Activated CD4-positive, alpha-beta T cell treated with anti-CD3 and anti-CD28 coated beads, Interleukin-2, amount 50 U/mL, for 16 hours (primary cell): ENCODE measurements around the gene NAA60.

ENCODE experiments used
- DNase-seq: peaks from one replicate; pipeline ENCODE4 v3.0.0-alpha.2; 2020

The NAA60 gene

DNA sequence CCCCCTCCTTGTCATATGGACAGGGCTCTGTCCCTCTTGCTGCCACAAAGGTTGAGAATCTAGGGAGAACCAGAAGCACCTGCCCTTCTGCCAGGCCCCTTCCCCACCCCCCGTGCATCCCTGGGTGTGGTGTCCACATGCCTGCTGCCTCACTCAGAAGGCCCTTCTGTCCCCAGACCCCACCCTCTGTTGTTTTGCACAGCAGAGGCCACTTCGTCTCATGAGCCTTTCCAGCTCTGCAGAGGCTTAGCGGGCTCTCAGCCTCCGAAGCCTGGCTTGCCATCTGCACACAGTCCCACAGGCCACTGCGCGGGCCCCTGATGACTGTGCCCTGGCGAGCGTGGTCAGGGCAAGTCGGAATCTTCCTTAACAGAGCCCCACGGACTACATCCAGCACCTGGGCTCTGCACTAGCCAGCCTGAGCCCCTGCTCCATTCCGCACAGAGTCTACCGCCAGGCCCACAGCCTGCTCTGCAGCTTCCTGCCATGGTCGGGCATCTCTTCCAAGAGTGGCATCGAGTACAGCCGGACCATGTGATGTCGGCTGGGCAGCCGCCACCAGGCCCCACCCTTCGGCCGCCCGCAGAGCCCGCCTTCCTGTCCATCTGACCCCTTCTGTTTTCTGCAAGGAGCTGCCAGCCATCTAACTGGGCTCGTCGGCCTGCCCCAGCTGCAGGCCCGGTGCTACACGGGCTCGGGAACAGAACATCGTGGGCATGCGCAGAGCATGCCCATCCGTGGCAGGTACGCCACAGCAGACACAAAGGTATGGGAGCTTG is 41.0 kb downstream of the NAA60 start:
- no peak for DNase-seq

DNA sequence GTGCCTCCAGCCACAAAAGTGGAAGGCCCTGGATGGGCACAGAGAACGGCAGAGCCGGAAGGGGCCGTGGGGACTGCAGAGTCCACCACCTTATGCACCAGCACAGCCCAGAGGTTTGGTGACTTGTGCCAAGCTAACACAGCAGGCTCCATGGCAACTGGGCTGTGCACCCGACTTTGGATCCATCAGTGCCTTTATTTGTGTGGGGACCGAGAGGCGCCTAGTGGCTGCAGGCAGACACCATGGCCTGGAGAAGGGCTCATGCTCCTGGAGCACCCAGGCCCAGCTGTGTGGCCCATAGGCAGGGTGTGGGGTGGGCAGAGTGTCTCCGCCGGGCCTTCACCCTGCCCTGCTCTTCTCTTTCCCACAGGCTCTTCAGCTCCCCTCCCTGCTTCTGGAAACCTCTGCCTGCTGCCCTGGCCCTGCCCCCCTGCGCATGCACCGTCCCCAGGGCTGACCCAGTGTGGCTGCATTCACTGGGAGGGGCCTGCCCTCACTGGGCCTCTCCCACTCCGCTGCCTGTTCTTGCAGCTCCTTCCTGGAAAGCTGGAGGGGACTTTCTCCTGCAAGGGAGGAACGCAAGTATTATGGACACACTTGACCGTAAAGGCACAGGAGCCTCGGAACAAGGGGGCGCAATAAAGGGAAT is 41.7 kb downstream of the NAA60 start:
- DNase-seq = no peak

DNA sequence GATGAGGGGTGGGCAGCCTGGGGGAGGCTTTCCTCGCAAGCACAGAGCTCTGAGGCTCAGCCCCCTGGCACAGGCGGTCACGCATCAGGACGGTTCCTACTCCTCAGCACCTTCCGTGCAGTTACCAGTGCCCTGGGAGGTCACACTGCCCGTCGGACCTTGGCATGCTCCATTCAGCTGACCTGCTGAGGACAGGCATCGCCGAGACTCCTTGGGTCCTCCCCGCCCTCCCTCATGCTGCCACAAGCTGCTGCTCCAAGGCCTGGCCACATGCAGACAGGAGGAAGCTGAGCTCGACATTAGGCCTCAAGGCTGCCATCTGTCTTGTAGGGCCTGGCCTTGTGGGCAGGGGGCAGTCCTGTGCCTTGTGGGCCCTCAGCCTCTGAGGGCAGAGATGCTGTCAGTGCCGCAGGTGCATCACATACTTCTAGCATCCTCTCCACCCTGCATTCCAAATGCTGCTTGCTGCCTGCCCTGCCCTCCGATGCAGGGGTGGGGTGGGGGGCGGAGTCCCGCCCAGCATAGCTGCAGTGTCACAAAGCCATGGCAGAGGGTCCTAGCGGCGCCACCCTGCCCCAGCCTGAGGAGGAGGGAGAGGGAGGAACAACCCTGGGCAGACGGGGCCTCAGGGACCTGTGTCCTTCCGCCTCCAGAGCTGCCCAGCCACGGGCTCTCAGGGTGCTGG is 42.5 kb downstream of the NAA60 start:
- DNase-seq = no peak

DNA sequence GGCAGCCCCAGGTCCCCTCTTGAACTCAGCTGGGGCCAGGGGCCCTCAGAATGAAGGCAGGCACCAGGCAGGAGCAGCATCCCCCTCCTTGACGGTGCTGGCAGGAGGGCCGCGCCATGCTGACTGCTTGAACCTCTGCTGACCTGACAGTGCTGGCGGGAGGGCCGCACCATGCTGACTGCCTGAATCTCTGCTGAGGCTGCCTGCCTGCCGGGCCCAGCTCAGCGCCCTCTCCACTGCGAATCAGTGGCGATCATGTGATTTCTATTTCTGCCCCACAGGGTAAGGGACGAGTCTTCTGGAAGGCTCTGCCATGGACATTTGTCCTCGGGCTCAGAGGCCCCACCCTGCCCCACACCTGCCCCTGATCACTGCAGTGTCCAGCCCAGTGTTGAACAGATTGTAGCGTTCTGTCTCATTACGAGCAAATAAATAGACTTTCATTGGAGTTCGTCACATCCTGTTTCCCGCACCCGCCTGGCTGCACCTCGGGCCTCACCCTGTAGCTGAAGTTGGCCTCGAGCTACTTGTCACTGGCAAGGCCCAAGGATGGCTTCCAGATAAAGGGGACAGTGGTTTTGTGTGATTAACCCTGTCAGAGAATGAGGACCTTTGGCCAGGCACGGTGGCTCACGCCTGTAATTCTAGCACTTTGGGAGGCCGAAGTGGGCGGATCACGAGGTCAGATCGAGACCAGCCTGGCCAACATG is 43.2 kb downstream of the NAA60 start:
- DNase-seq = no peak

DNA sequence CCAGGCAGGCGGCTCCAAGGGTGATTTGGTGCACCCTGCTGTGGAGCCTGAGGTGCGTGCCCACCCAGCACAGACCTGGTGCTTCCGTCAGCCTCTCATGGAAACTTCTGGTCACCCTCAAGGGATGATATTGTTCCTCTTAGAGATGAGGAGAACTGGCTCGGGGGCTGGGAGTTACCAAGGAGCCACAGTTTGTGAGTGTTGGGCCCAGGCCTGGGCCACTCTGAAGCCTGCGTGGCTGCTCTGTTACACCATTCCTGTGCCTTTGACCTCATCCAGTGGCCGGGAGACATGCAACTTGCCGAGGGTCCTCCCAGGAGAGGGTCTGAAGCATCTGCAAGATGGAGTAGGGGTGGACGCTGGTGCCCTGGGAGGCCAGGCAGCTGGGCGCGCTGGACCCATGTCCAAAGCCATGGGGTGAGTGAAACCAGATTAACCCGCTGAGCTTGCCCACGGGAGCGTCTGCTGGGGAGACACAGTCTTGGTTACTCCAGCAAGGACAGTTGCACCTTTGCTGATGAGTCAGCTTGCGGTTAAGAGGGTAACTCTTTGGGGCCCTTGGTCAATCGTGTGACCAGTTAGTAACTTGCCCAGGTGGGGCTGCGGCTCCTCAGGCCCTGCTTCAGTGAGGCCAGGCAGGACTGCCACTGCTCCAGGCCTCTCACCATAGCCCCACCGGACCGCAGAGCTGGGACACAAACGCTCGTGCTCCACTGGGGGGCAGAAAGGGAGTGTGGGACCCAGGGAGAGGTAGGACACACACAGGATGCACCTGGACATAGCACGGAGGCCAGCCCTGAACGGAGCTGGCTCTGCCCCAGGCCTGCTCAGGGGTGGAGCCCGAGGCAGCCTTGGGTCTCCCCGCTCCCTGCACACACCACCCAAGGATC is 44.3 kb downstream of the NAA60 start:
- DNase-seq = no peak

DNA sequence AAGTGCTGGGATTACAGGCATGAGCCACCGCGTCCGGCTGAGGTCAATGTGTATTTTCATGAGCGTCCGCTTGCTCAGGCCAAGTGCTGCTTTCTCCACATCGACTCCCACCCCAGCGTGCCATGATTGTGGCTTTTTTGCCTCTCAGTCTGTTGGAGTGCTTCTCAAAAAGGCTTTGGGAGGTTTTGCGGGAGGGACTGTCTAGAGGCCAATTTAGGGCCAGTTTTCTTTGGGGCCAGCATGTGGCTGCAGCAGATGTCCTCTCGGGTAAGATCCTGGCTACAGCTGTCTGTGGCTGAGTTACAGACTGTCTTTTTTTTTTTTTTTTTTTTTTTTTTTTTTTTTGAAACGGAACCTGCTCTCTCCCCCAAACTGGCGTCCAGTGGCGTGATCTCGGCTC is 45.3 kb downstream of the NAA60 start:
- no peak for DNase-seq

DNA sequence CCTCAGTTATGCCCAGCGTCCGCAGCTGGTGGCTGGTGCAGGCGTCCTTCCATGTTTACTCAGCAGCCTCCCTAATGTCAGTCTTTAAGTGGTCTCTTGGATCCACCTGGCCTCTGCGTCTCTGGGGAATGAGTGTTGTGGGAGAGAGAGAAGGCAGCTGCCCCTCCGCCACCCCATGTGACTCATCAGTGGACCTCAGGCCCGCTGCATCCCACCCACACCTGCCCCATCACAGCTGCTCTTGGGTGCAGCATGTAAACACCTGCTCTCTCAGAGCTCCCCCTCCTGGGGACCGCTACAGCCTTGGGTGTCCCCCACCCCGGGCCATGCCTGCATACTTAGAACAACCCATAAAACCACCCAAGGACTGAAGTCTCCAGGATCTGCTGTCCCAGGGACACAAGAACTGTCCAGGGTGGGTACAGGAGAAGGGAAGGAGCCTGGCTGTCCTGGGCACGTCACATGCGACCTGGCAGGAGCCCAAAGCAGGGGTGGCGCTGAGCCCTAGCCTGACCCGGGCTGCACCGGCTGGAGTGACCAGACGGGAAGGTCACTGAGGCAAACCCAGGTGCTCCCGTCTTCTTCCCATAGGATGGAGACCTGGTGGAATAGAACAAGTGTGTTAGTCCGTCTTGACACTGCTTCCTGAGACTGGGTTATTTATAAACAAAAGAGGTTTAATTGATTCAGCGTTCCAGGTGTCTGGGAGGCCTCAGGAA is 47.6 kb downstream of the NAA60 start:
- DNase-seq = no peak

DNA sequence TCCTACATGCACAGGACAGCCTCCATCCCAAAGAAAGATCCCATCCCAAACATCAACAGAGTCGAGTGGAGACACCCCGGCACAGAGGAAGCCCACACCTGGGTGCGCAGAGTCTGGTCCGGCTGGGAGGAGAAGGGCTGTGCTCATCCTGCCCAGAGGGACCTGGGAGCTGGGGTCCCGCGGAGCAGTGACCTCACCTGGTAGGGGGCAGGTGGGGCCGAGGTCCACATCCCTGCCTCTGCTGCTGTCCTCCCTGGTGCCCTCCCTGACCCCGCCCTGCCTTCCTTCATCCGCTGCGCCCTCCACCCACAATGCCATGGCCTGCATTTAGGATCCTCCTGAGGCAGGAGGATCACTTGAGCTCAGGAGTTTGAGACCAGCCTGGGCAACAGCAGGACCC is 48.9 kb downstream of the NAA60 start:
- DNase-seq = no peak

DNA sequence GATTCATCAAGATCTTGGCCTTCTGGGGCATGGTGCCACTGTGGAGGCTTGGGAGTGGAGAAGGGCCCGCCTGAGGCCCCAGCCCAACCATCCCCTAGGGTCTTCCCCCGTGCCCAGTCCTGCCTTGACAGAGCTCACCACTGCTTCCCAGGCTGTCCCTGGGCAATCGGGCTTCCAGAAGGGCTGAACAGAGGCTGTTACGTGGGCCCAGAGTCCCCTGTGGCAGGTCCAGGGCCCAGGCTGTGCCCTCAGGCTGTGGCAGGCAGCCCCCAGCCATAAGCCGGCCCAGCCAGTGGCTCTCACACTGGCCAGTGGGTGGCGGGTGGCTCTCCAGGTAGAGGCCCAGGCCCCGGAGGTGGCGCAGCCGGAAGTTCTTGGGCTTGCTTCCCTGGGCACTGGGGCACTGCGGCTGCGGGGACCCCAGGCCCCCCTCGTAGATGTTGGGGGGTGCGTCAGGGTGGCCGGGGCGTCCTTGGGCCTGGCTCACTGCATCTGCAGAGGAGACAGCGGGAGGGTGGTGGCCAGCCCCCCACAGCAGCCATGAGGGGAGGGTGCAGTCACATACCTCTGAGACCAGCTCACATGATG is 51.0 kb downstream of the NAA60 start:
- DNase-seq = no peak

DNA sequence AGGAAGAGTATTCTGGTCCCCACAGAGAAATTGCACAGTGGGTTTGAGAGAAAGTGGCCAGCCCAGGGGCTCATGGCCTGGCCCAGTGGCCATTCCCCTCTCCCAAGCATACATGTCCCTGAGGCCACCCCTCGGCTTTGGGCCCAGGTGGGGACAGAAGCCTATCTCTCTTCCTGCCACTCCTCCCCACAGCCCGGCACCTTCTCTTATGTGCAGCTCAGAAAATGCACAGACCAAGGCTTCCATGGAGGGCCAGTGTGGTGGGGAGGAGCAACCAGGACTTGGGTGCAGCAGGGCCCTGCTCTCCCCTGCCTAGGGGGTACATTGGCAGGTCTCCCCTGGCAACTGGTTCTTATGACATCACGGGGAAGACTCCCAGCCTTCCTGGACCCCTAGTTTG is 51.7 kb downstream of the NAA60 start, which contains the start of gene C16orf90:
TSS of gene C16orf90 (minus strand) at position 314 of the 400 bp plus-strand sequence. CDS start at position 246, 68 bp downstream.
- DNase-seq = no peak

DNA sequence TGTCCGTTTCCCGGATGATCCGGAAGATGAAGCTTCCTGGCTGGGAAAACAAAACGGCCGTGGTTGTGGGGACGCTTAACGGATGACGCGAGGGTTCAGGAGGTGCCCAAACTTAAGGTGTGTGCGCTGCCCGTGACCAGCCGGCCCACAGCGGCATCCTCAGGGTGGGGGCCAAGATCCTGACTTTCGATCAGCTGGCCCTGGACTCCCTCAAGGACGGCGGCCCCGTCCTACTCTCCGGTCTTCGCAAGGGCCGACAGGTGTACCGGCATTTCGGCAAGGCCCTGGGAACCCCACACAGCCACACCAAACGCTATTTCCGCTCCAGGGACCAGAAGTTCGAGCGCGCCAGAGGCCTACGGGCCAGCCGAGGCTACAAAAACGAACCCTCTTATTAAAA is 52.9 kb downstream of the NAA60 start:
- DNase-seq = no peak

DNA sequence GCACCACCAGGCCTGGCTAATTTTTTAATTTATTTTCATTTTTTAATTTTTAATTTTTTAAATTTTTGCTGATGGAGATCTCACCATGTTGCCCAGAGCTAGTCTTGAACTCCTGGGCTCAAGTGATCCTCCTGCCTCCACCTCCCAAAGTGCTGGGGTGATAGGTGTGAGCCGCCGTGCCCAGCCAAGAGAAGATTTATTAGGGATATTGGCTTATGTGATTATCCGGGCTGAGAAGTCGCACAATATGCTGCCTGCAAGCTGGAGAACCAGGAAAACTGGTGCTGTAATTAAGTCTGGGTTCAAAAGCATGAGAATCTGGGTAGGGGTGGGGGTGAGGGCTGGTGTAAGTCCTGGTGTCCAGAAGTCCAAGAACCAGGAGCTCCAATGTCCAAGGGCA is 54.3 kb downstream of the NAA60 start:
- DNase-seq = no peak

DNA sequence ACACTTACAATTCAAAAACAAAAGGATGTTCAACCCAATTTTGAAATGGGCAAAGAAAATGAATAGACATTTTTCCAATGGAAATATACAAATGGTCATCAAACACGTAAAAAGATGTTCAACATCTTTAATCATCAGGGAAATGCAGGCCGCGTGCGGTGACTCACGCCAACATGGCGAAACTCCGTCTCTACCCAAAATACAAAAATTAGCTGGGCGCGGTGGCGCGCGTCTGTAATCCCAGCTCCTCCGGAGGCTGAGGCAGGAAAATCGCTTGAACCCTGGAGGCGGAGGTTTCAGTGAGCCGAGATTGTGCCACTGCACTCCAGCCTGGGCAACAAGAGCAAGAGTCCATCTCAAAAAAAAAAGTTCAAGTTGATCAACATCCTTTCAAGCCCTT is 55.5 kb downstream of the NAA60 start:
- no peak for DNase-seq

DNA sequence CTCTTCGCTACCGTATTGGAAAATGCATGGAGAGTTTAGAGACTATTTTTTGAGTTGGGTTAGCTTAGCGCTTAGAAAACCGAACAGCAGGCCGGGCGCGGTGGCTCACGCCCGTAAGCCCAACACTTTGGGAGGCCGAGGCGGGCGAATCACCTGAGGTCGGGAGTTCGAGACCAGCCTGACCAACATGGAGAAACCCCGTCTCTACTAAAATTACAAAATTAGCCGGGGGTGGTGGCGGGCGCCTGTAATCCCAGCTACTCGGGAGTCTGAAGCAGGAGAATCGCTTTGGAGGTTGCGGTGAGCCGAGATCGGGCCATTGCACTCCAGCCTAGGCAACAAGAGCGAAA is 57.9 kb downstream of the NAA60 start:
- DNase-seq = peak; percentile 10

DNA sequence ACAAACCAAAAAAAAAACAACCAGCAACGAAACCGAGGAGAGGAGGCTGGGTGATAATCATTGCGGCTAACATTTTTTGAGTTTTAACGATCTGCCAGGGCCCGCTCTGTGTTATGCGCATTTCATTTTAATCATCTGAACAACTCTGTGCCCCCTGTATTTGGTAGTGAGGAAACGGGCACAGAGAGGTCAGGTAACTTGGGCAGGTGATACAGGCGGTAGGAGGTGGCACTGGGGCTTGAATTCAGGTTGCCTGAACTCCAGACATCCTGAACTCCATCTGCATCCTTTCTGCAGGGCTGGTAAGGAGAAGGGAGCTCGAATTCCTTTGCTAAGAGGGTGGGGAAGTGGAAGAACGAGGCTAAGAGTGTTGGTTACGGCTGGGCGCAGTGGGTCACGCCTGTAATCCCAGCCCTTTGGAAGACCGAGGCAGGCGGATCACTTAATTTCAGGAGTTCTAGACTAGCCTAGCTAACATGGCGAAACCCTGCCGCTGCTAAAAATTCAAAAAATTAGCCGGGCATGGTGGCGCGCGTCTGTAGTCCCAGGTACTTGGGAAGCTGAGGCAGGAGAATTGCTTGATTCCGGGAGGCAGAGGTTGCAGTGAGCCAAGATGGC is 58.4 kb downstream of the NAA60 start:
- no peak for DNase-seq

DNA sequence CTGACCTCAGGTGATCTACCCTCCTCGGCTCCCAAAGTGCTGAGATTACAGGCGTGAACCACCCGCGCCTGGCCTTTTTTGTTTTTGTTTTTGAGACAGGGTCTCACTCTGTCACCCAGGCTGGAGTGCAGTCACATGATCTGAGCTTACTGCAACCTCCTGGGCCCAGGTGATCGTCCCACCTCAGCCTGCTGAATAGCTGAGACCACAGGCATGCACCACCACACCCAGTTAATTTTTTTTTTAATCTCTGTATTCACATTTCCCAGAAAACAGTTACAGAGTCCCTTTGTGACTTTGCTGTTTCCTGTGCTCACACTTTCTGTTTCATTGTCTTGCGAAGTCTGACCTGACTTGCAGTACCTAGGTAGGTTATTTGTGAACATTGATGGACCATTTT is 60.0 kb downstream of the NAA60 start:
- DNase-seq = peak; percentile 73

DNA sequence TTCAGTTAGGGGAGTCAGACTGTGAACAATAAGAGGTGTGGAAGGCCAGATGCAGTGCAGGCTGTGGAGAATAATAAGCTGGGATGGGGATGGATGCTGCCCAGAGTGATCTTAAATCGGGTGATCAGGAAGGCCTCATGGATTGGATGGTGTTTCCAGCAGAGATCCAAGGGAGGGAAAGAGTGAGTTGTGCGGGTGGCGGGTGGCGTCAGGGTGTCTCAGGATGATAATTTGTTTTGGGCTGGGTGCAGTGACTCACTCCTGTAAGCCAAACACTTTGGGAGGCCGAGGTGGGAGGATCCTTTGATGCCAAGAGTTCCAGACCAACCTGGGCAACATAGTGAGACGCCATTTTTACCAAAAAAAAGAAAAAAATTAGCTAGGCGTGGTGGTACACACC is 65.3 kb downstream of the NAA60 start:
- DNase-seq = no peak

DNA sequence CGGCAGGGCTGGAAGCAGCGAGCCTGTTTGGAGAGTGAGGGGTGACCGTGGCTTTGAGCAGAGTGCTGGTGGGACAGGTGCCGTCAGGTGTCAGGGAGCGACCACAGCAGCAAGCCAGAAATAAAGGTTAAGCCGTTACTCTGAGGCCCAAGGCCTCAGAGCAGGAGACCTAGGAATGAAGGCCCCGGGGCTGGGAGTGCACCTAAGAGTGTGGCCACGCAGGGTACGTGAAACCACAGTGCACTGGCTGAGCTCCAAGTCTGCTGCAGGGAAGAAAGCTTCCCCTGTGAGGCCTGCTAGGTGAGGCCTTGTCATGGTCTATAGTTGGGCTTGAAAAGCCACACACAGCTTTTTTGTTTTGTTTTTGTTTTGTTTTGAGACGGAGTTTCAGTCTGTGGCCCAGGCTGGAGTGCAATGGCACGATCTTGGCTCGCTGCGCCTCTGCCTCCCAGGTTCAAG is 66.0 kb downstream of the NAA60 start:
- DNase-seq = peak; percentile 82

DNA sequence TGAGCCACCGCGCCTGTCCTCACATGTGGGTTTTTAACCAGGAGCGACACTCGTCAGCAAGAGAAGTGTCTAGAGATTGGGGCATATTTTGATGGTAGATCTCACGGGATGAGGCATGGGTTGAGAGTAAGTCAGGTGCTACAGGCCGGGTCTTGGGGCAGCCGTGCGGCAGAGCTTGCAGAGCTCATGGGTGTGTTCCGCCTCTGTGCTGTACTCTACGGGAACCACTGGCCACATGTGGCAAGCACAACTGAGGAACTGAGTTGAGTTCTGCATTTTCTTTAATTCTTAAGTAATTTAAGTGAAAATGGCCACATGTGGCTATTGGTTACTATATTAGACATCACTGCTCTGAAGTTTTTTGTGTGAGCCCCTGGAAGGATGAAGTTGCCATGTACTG is 66.9 kb downstream of the NAA60 start:
- no peak for DNase-seq

DNA sequence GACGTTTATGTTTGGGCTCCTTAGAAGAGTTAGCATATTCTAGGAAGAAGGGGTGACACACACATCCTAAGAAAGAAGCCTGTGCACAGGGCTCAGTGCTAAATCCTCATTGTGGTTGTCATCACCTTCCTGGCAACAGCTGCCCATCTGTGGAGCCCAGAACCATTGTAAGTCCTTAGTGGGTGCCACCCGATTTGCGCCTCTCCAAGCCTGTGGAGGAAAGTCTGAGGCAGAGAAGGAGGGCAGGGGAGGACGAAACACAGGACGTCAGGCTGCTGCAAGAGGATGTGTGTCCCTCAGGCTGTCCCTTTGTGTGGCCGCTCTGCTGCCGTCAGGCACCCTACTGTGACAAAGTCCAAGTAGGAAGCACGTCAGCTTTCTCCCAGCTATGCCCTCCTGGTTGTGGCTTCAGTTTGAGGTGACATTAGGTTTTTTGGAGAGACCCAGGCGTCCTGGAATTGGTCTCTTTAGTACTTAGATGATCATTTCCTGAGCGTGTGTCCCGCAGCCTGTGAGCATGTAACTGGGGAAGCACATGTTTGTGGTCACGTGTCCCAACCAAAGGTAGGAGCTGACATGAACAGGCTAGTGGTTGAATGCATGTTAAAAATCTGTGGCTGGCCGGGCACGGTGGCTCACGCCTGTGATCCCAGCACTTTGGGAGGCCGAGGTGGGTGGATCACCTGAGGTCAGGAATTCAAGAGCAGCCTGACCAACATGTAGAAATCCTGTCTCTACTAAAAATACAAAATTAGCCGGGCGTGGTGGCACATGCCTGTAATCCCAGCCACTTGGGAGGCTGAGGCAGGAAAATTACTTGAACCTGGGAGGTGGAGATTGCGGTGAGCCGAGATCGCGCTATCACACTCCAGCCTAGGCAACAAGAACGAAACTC is 68.1 kb downstream of the NAA60 start:
- no peak for DNase-seq
